Measurements from ENCODE around the gene FGF3.

Gene FGF3

DNA sequence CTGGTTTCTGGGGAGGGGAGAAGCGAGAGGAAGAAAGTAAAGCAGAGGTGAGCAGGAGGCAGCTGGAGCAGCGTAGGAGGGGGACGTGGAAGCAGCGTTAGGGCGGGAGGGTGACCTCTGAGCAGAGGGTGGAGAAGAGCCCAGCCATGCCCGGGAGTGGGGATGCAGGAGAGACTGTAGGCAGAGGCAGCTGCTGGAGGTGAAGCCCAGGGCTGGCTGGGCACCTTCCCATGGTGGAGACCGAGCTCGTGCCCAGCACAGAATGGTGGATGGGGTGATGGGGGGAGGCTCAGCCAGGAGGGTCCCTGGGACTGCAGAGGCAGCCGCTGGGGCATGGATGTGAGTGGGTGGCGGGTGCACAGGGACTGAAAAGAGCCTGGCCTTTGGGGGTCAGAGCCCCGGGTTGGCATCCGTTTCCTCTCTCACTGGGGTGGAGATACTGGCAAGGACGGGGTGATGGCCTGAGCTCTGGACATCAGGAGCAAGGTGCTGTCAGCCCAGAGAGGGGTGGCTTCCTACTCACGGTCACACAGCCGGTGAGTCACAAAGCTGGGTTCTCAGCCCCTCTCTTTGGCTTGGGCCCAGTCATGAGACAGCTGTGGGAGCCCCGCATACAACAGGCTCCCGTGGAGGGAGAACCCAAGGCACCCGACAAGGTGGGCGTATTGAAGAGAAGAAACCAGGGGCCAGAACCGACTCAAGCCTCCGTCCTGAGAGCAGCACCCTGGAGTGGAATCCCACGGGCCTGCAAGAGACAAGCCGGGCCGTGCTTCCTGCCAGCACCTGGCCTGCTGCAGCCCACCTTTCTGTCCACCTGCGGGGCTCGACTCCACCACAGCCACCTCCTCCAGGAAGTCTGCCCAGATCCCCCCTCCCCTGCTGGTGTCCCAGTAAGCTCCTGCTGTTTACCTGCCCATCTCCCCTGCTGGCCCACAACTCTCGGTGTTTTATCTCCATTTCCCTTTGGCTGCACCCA lies 45.8 kb upstream of the FGF3 start:
- H3K27ac ChIP-seq: no peak overlapping the region
- TF ChIP-seq, protein P1, sequence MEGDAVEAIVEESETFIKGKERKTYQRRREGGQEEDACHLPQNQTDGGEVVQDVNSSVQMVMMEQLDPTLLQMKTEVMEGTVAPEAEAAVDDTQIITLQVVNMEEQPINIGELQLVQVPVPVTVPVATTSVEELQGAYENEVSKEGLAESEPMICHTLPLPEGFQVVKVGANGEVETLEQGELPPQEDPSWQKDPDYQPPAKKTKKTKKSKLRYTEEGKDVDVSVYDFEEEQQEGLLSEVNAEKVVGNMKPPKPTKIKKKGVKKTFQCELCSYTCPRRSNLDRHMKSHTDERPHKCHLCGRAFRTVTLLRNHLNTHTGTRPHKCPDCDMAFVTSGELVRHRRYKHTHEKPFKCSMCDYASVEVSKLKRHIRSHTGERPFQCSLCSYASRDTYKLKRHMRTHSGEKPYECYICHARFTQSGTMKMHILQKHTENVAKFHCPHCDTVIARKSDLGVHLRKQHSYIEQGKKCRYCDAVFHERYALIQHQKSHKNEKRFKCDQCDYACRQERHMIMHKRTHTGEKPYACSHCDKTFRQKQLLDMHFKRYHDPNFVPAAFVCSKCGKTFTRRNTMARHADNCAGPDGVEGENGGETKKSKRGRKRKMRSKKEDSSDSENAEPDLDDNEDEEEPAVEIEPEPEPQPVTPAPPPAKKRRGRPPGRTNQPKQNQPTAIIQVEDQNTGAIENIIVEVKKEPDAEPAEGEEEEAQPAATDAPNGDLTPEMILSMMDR (conservative IDR thresholded peaks at IDR 0.05): no peak

DNA sequence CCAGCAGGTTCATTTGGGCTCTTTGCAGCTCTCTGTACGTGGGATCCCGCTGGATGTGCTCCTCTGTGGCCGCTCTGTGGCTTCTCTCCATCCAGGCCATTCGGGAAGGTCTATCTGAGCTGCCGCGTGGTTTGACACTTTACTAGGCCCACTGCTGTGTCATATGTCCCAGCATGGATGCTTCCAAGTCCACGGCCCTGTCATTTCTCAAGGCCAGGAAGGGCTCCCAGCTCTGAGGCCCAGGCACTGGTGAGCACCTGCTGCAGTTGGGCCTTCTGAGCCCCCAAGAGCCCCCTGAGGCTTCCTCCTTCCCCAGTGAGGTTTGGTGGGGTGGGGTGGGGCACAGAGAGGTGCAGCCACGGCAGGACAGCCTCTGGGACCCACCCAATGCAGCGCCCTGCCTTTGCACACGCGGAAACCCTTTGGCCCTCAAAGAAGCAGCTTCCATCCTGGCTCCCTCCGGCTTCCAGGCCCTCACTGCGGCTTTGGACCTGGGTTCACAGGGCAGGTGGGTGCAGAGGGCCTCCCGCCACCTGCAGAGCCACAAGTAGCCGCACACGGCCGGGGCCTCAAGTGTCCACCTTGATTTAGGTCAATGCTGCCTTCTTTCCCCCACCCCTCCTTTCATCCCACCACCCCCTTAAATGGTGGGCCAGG lies 44.5 kb upstream of the FGF3 start:
- TF ChIP-seq, protein P1 (conservative IDR thresholded peaks at IDR 0.05): no peak

DNA sequence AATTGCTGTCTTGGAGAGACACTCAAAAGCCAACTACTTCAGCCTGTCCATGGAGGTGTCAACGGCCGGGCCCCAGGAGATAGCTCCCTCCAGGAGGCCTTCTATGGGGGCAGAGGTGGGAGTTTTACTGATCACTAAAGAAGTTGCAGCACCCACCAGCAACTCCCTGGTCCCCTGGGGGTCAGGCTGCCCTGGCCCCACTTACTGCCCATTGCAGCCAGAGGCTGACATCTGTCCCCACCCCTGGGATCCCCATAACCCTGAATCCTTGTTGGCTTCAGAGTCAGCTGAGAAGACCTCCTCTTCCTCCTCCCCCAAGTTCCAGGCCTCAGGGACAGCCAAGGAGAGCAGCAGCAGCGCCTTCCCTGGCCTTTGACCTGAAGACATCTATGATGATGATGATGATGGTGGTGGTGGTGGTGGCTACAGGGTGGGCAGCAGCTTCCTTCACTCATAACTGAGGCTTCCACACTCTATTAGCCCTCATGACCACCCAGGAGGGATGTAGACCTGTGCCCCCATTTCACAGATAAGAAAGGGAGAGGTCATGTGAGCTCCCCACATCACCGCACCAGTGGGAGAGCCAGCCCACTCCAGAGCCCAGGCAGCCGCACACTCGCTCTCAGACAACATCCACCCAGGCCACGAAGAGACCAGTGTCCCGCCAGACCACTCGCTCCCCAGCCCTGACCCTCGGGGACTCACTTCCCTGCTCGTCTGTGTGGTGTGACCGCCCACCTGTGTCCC lies 43.8 kb upstream of the FGF3 start:
- TF ChIP-seq, protein P1 (conservative IDR thresholded peaks at IDR 0.05): no peak
- no peak overlapping the region for H3K27ac ChIP-seq

More for the DNA sequence above, 44.5 kb upstream of the FGF3 start:
- H3K27ac ChIP-seq: no peak overlapping the region

DNA sequence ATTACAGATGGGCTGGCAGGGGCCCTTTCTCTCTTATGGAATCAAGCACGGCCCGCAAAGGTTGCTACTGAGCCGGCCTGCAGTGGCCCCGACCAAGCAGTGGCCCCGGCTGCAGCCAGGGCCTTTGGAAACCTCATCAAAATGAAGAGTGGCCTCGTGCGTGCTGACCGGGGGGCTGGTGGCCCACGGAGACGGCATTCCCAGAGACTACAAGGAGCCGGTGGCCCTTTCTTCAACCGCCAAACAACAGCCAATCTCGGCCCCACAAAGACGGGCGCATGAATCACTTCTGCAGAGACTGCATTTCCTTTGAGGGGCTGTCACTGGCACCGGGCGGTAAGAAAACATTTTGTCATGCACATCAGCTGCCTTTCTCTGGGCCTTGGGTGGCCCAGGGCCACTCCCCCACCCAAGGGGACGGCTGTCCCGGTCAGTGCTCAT lies 43.1 kb upstream of the FGF3 start:
- TF ChIP-seq, protein P1 (conservative IDR thresholded peaks at IDR 0.05): no peak

DNA sequence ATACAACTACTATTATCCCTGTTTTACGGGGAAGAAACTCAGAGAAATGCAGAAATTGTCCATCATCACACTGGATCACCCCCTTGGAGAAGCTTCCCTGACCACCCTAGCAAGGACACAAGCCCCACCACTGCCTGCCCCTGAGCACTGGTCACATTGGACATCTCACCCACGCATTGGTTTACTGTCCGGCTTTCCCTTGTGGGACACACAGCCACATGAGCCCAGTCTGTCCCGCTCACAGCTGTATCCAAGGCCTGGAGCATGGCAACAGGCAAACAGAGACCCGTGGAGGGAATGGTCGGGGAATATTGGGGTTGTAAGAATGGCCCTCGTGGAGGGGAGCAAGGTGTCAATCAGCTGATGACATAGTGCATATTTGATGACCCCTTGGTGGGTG lies 42.7 kb upstream of the FGF3 start:
- TF ChIP-seq, protein P1 (conservative IDR thresholded peaks at IDR 0.05): no peak
- no peak overlapping the region for H3K27ac ChIP-seq

More for the DNA sequence above, 43.1 kb upstream of the FGF3 start:
- no peak overlapping the region for H3K27ac ChIP-seq

DNA sequence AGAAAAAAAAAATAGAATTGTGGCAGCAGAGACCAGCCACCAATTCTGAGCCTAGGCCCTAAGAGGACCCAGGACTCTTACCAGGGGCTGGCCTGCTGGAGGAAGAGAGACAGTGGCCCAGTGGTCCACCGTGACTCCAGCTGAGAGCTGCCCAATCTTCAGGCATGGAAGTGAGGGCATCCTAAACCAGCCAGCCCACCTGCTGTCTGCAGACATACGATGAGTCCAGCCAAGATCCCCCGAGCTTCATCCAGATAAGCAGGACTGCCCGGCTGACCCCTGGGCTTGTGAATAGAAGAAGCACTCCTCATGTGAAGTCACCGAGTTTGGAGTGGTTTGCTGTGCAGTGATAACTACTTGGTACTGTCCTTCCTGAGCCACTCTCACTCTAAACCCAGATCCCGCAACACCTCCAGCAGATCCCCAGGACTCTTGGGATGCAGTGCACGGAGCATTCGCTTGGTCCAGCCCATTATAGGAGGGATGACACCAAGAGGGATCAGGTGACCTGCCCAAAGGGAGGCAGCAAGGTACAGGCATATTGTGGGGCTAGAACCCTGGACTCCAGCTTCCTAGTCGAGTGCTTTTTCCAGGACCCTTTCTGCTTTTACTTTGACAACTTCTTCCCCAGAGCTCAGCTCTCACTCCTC lies 41.7 kb upstream of the FGF3 start:
- H3K27ac ChIP-seq: no peak overlapping the region
- TF ChIP-seq, protein P1 (conservative IDR thresholded peaks at IDR 0.05): no peak
